GM19099 (cell line): ENCODE results near the gene ATAD3A.

Source experiments
- POLR2A ChIP-seq: IDR thresholded peaks from 3 replicates; pipeline ENCODE4 v1.6.1; 2011; ENCODE audit warnings: low read depth; ENCODE audit not compliant: insufficient read length; ENCODE audit errors: extremely low read depth

Gene ATAD3A

GRCh38 chr1:1491601-1492000 is 20.4 kb upstream of the ATAD3A start:
- no peak for TF ChIP-seq POLR2A

- no peak for TF ChIP-seq POLR2A
Measured at GRCh38 chr1:1507305-1507704, 4.7 kb upstream of the ATAD3A start.

- TF ChIP-seq POLR2A: no peak
Measured at GRCh38 chr1:1510912-1511532, 940 bp upstream of the ATAD3A start.

- TF ChIP-seq POLR2A: no peak
Measured at GRCh38 chr1:1517973-1518620, 6.1 kb downstream of the ATAD3A start.

GRCh38 chr1:1521331-1521730 is 9.4 kb downstream of the ATAD3A start:
- no peak for TF ChIP-seq POLR2A

- TF ChIP-seq POLR2A: no peak
Measured at GRCh38 chr1:1527092-1527816, 15.3 kb downstream of the ATAD3A start.

GRCh38 chr1:1528301-1529267 is 16.6 kb downstream of the ATAD3A start:
- no peak for TF ChIP-seq POLR2A

GRCh38 chr1:1529321-1529720 is 17.4 kb downstream of the ATAD3A start:
- TF ChIP-seq POLR2A: no peak

- no peak for TF ChIP-seq POLR2A
Measured at GRCh38 chr1:1529936-1530335, 18.0 kb downstream of the ATAD3A start.

GRCh38 chr1:1531947-1532346 is 20.0 kb downstream of the ATAD3A start:
- TF ChIP-seq POLR2A: no peak

- TF ChIP-seq POLR2A: no peak
Measured at GRCh38 chr1:1534401-1535154, 22.6 kb downstream of the ATAD3A start.

GRCh38 chr1:1535201-1536018 is 23.4 kb downstream of the ATAD3A start:
- TF ChIP-seq POLR2A: no peak
